Gastrocnemius medialis (tissue), 4 donors: ENCODE results near the gene CDCA8. TPM values are rescaled to one million over a fixed set of nuclear protein-coding genes. Genes with fewer than 3 reads are reported as not detected.

Experiments used
- ATAC-seq, 2 donors: fragments of 150-250 bp; one replicate each; pipeline ENCODE4 v1.9.1; 2016
- DNase-seq, 2 donors: peaks; one replicate each; pipeline ENCODE4 v3.0.0-alpha.2; 2019
- H3K27ac ChIP-seq, 4 donors: fragments of 200-600 bp; sonication (generic); 1 replicate in 1 of 4; 2 replicates in 3 of 4; pipeline ENCODE4 v1.5.1; 2016 to 2018; ENCODE audit warnings: mild to moderate bottlenecking in 2 of 4, moderate library complexity in 1 of 4
- H3K27me3 ChIP-seq, 3 donors: fragments of 200-600 bp; sonication (generic) in 2 of 3; 1 replicate in 1 of 3; 2 replicates in 2 of 3; pipeline versions ENCODE4 v1.5.1 to v1.6.0; 2016 to 2019; ENCODE audit warnings: mild to moderate bottlenecking in 1 of 3, moderate library complexity in 1 of 3
- H3K36me3 ChIP-seq, 2 donors: fragments of 200-600 bp; sonication (generic) in 1 of 2; one replicate each; pipeline ENCODE4 v1.5.1; 2017 to 2018
- H3K4me1 ChIP-seq, 2 donors: fragments of 200-600 bp; sonication (generic) in 1 of 2; one replicate each; pipeline ENCODE4 v1.5.1; 2016 to 2017; ENCODE audit warnings: mild to moderate bottlenecking in 2 of 2
- H3K4me3 ChIP-seq, 4 donors: fragments of 200-600 bp; sonication (generic) in 3 of 4; 1 replicate in 1 of 4; 2 replicates in 3 of 4; pipeline ENCODE4 v1.5.1; 2016 to 2019; ENCODE audit warnings: mild to moderate bottlenecking in 2 of 4
- H3K9me3 ChIP-seq, 3 donors: fragments of 200-600 bp; sonication (generic) in 2 of 3; 1 replicate in 1 of 3; 2 replicates in 2 of 3; pipeline ENCODE4 v1.5.1; 2016 to 2019
- CTCF ChIP-seq, 5 experiments: fragments of 450-650 bp in 3 of 5; fragments of 200-600 bp in 2 of 5; sonication (generic) in 2 of 5; IDR thresholded peaks in 4 of 5; conservative IDR thresholded peaks in 1 of 5; 1 replicate in 4 of 5; 2 replicates in 1 of 5; pipeline ENCODE4 v1.5.1; 2016 to 2019; ENCODE audit warnings: antibody characterized with exemption in 5 of 5, mild to moderate bottlenecking in 3 of 5, moderate library complexity in 3 of 5
- POLR2A ChIP-seq, 2 donors: fragments of 450-650 bp; IDR thresholded peaks; one replicate each; pipeline ENCODE4 v1.6.1; 2017; ENCODE audit warnings: antibody characterized with exemption in 2 of 2, mild to moderate bottlenecking in 2 of 2, moderate library complexity in 2 of 2
- in situ Hi-C, 4 donors: fragments of 200-750 bp; cut with MboI; loops; one replicate each; pipeline versions ENCODE4 v1.15.0 to v1.8.0; 2017; ENCODE audit warnings: low sequenced_read_pairs in 4 of 4
- intact Hi-C: fragments of 100-400 bp; cut with DNase I; formaldehyde crosslinking; loops from one replicate; pipeline ENCODE4 v1.15.1; 2023; ENCODE audit warnings: low total_unique reads
- total RNA-seq, 4 donors: library from RNA; depleted of rRNA; stranded (reverse); fragments of >200 nt; gene quantifications; one replicate each; pipeline versions ENCODE4 v1.1.0 to v1.2.3, GENCODE V29; 2016

The CDCA8 gene
- total RNA-seq, 4 donors from 2014 or later = 0.46 to 1.5 (median 0.60) TPM; not detected in 1

GRCh38 chr1:37656881-37657280 is 35.4 kb upstream of the CDCA8 start:
- Histone ChIP-seq H3K36me3 (no peaks in the 10 kb centered on the region), H3K27me3 (peaks cover 9 to 13% (median 11%) of the 10 kb centered on the region in 3 donors), H3K4me1 (no peaks in the 10 kb centered on the region), H3K27ac (no peak overlapping the region), H3K9me3 (no peaks in the 10 kb centered on the region), H3K4me3 (no peak overlapping the region)
- TF ChIP-seq CTCF (IDR thresholded peaks at IDR 0.05 in 4 of 5, conservative IDR thresholded peaks at IDR 0.05 in 1 of 5) (no peak), POLR2A (IDR thresholded peaks at IDR 0.05) (no peak)
- DNase-seq (no peak), ATAC-seq (no peak)
- in situ Hi-C loops = no loop called here
- intact Hi-C loops = no loop called here

- in situ Hi-C loops = no loop called here
- no peak for DNase-seq
- Histone ChIP-seq H3K9me3 (no peaks in the 10 kb centered on the region), H3K27me3 (peaks cover 9 to 13% (median 11%) of the 10 kb centered on the region in 3 donors), H3K36me3 (no peaks in the 10 kb centered on the region), H3K27ac (no peak overlapping the region), H3K4me1 (no peaks in the 10 kb centered on the region), H3K4me3 (no peak overlapping the region)
- no peak for ATAC-seq
- TF ChIP-seq CTCF (IDR thresholded peaks at IDR 0.05 in 4 of 5, conservative IDR thresholded peaks at IDR 0.05 in 1 of 5) (no peak), POLR2A (IDR thresholded peaks at IDR 0.05) (no peak)
- intact Hi-C loops = no loop called here
Measured at GRCh38 chr1:37657620-37658412, 34.5 kb upstream of the CDCA8 start.

GRCh38 chr1:37658486-37658885 is 33.8 kb upstream of the CDCA8 start:
- H3K36me3 ChIP-seq = no peaks in the 10 kb centered on the region
- H3K27ac ChIP-seq = no peak overlapping the region
- no peak overlapping the region for H3K4me3 ChIP-seq
- in situ Hi-C loops (no loop called here), intact Hi-C loops (no loop called here)
- H3K9me3 ChIP-seq = no peaks in the 10 kb centered on the region
- DNase-seq (no peak), ATAC-seq (no peak)
- TF ChIP-seq CTCF (IDR thresholded peaks at IDR 0.05 in 4 of 5, conservative IDR thresholded peaks at IDR 0.05 in 1 of 5) = no peak
- no peak for TF ChIP-seq POLR2A (IDR thresholded peaks at IDR 0.05)
- no peaks in the 10 kb centered on the region for H3K4me1 ChIP-seq
- H3K27me3 ChIP-seq = peaks cover 9 to 13% (median 11%) of the 10 kb centered on the region in 3 donors

- H3K4me1 ChIP-seq = no peaks in the 10 kb centered on the region
- no peak for ATAC-seq
- no peaks in the 10 kb centered on the region for H3K9me3 ChIP-seq
- intact Hi-C loops (no loop called here), in situ Hi-C loops (no loop called here)
- no peak overlapping the region for H3K27ac ChIP-seq
- no peaks in the 10 kb centered on the region for H3K36me3 ChIP-seq
- H3K27me3 ChIP-seq = peaks cover 9 to 13% (median 11%) of the 10 kb centered on the region in 3 donors
- no peak for TF ChIP-seq POLR2A (IDR thresholded peaks at IDR 0.05)
- no peak for TF ChIP-seq CTCF (IDR thresholded peaks at IDR 0.05 in 4 of 5, conservative IDR thresholded peaks at IDR 0.05 in 1 of 5)
- no peak overlapping the region for H3K4me3 ChIP-seq
- DNase-seq = no peak
Measured at GRCh38 chr1:37660664-37661063, 31.7 kb upstream of the CDCA8 start.
